Germinal center (tissue), 1 donor: ENCODE measurements around the gene PSMB2.

Experiments
- DNase-seq: peaks from one replicate; pipeline ENCODE4 v3.0.0; 2012; ENCODE audit warnings: mixed read lengths, low spot score

The PSMB2 gene

DNA sequence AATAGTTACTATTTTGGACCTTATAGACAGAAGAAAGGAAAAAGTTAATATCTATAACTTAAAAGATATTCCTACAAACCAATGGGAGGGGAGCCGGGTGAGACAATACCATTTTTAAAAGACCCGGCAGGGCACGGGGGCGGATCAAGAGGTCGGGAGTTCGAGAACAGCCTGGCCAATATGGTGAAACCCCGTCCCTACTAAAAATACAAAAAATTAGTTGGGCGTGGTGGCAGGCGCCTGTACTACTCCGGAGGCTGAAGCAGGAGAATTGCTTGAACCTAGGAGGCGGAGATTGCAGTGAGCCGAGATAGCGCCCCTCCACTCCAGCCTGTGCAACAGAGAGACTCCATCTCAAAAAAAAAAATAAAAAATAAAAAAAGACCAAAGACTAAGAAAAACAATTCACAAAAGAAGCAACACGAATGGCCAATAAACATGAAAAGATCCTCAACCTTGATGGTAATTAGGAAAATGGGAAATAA lies 1.2 kb upstream of the PSMB2 start:
- DNase-seq = no peak

DNA sequence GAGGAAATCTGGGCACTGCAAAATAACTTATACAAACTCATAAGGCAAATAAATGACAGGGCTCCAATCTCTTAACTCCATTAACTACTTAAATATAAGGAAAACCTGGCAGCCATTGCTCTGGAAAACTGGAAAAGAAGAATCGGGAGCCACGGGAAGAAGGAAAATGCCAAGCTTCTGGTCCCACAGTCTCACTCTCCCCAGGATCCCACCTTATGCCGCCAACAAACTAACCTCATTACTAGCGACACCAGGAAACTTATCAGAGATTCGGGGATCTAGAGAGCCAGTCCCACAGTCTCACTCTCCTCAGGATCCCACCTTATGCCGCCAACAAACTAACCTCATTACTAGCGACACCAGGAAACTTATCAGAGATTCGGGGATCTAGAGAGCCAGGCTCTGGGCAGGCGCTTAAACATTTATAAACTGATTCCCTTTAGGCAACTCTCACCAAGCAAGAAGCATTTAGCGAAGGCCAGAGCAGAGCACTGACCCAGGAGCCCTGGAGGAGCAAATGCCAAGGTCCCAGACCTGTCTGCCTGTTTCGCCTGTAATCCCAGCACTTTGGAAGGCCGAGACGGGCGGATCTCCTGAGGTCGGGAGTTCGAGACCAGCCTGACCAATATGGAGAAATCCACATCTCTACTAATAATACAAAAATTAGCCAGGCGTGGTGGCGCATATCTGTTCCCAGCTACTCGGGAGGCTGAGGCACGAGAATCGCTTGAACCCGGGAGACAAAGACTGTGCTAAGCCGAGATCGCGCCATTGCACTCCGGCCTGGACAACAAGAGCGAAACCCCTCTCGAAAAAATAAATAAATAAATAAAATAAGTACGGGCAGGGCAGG lies 720 bp downstream of the PSMB2 start:
- DNase-seq = no peak

DNA sequence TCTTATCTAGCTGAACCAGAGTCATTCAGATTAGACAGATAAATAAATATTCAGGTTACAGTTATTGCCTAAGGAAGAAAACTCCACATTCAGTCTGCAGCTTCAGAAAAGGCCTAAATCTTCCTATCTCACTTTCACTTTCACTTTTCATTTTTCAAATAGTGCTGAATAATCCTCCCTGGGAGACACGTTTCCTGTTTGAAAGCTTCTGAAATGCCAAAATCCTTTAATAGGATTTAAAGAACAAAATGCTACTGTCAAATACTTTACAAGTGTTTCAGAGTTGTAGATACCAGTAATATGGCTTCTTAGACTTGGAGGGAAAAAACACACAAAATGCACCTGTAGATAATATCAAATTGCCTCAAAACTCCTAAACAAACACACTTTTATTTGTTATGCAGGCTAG lies 3.9 kb downstream of the PSMB2 start:
- DNase-seq = peak; percentile 40

DNA sequence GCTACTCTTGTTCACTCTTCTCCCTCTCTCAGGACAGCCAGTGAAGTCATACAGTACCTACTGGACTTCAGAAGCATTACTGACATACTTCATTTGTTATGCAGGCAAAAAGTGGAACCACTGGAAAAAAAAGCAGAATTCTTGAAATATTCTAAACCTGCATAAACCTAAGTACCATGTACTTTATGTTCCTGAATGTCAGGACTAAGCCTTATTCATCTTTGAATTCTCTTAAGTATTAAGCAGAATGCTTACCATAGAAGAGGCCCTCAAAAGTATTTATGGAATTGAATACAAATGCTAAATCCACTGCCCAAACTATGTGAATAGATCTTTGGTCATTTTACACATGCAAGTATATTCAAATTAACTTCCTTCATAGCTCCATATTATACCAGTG lies 7.8 kb downstream of the PSMB2 start:
- no peak for DNase-seq

DNA sequence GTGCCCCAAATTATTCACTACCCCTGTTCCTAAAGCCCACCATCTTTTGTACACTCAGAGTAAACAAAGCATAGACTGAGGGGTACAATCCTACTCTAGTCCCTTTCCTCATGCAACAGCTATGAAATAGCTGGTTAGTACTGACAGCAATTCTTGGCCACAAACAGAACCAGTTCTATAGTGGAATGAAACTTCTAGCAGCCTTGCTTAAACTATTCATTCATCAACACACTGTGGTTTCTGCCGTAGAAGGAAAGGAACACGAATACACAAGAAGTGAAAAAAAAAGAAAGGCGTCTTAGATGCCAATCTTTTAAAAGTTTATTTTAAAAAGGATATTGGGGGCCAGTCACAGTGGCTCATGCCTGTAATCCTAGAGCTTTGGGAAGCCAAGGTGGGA lies 9.9 kb downstream of the PSMB2 start:
- no peak for DNase-seq

DNA sequence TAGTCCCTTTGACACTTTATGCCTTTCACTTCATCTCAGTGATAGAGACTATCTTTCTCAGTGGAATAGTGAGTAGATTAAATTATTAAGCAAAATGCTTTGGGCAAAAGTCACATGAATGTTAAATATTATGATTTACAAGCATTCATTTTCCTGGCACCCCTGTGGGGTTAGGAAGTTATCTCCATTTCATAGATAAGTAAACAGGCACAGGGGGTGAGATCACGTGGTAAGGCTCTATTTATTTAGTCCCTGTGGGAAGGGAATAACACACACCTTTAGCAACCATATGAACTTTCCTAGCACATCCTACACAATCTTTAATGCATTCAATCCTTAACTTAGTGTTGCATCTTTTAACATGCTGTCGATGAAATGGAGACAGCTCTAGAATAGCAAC lies 12.3 kb downstream of the PSMB2 start:
- no peak for DNase-seq

DNA sequence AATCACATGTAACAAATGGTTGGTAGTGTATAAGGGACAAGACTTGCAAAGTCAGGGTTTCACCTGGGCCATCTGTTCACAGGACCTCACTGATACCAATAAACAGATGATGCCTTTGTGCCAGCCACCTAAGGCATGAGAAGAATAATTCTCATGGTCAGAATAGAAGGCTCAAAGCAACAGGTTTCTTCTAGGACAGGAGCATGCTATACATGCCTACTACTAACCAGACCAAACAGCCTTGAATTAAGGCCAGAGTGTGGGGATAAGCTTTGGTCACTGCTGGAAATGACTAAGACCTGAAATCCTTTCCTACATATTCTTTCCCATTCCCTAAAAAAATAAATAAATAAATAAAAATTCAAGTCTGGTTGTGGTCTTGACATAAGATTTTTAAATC lies 17.5 kb downstream of the PSMB2 start:
- DNase-seq = no peak

DNA sequence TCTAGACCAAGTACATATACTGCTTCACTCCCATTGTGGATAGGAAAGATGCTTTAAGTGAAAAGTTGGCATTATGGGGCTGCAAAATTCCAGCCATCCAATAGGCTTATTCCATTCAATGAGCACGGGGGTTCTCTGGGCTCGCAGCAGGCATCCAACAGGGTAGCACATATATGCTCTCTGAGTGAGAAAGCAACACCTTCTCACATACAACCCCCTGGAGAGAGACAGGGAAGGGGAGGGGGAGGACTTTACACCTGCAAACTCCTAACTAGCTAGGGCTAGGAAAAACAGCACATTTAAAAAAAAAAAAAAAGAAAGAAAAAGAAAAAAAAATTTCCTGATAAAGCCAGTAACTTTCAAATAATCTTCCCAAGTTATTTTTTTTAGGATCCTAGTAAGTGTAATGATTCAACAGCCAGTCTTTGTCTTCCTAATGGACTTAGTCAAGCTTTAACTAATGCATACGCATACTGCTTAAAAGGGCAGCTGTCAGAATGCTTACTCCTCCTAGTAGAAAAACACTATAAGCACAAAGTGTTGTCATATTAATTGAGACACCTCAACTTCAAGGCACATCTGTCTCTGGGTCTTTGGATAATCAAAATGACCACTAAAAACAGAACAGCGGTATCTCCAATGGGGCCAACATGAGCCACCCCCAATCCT lies 18.7 kb downstream of the PSMB2 start:
- no peak for DNase-seq

DNA sequence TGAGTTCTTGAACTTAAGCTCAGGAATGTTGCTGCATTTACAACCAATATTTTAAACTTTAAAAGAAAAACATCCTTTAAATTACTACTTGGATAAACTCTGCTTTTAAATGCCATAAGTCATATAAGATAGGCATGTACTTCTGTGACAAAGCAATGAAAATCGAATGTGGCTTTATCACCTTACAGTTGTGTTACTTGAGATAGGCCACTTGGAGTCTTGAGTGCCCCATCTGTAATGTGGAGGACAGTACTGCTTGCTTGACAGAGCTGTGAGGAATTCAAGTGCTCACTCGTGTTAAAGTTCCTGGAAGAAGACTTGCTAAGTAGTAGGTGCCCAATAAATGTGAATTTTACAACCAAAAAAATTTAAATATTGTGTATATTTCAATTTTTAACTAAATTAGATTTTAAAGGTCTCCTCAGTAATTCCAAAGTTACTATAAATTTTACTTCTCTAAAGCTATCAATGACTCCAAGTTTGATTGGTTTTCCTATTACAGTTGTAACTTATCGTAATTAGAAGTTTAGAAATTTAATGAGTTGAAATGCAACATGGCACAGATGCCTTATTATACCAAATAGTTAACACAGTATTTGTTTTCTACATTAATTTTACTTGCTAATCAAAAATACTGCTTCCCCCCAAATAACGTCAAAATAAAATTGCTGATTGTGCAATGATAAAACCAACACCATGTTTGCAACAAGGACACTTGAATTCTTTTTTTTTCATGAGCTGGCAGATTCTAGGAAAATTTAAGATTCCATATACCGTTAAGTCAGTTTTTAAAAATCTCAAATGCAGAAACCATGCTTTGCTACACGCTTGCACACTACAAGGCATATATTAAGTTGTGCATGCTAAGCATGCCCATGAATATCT lies 21.8 kb downstream of the PSMB2 start:
- no peak for DNase-seq

DNA sequence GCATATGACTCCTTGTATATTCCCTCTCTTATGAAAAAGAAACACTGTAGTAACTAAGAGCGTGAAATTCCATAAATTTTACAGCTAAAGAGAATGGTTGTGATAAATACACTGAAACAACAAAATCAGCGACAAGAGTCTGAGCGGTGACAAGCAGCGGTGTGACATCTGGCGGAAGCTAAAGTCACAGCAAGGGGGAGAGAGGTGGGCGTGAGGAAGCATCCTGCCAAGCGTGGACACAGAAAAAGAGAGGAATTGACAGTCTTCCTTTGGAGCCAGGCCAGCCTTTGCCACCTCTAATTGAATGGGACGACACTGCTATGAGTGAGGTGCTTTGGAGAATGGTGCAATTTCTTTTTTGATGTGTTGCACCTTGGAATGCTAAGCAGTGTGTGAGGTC lies 25.9 kb downstream of the PSMB2 start:
- no peak for DNase-seq

DNA sequence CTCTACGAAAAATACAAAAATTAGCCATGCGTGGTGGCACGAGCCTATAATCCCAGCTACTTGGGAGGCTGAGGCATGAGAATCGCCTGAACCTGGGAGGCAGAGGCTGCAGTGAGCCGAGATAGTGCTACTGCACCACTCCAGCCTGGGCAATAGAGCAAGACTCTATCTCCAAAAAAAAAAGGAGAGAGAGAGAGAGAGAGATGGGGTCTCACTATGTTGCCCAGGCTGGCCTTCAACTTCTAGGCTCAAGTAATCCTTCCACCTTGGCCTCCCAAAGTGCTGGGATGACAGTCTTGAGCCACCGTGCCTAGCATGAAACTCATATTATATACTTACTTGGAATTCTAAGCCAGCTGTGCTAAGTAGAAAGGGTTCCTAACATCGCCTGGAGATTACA lies 29.7 kb downstream of the PSMB2 start:
- no peak for DNase-seq

DNA sequence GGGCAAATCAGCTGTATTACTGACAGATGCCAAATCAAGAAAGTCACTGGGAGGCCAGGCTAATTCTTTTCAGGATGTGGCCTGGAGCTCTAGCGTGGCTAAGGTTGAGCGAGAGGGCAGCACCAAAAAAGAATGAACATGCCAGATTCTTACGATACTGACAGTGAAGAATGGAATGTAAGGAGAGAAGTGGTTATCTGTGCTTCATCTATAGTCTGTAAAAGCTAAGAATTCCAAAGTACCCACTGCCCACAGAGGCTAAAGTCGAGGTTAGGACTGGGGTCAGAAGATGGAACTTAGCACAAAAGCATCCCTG lies 35.5 kb downstream of the PSMB2 start:
- no peak for DNase-seq

DNA sequence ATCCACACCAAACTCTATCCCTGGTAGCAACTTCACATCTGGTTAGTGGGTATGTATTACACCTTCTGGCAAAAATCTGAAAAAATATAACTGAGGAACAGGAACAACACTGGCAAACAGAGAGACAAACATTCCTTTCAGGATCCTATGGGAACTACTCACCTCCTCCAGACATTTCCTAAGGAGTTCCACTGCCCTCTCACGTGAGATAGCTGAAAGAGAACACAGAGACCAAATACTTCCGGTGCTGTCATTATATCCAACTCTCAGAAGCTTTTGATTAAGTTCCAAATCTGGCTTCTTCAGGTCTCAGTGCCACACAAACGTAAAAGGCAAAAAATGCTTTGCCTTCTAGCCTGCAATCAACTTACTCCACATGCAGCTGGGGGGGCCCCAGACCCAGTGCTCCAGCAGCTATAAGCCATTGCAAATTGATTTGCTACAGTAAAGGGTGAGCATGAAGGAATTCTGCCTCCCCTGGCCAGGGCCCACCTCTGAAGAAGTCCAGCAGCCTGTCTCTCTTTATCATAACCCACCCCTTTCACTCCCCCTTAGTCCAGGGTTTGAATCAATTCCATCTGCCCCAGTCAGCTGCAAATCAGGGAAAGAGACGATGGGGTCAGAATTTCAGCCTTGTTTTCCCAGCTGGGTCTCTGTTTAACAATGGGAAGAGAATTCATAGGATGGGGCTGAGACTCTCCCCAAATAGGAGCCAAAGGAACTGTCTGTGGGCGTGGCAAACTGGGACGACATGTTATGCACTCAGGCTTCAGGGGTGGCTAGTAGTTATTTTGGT lies 36.1 kb downstream of the PSMB2 start:
- no peak for DNase-seq

DNA sequence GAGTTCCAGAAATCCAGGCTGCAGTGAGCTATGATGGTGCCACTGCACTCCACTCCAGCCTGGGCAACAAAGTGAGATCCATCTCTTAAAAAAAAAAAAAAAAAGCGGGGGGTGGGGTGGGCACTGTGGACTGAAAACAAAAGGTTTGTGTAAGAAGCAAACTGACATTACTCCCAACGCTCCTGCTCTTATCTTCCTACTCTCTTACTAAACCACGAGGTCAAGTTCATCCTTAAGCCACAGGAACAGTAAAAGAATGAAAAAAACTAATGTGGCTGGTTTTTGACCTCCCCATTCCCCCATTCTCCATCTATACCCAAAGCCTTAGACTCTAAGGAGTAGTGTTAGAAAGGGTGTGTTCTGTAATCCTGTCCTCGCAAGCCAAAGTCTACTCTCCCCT lies 37.4 kb downstream of the PSMB2 start:
- no peak for DNase-seq

DNA sequence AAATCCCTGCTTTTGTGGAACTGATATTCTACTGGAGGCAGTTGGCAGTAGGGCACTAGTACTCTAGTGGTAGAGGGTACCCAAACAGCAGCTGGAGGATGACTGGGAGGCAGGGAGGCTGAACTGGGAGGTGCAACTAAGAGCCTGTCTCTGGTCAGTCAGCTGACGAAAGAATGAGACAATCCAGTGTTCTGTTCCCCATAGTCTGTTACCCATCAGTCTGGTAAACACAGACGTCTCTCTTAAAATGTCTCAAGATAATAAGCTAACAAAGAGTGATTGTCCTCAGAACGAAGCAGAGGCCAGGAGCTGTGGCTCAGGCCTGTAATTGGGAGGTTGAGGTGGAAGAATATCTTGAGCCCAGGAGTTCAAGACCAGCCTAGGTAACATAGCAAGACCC lies 37.9 kb downstream of the PSMB2 start:
- DNase-seq = no peak

DNA sequence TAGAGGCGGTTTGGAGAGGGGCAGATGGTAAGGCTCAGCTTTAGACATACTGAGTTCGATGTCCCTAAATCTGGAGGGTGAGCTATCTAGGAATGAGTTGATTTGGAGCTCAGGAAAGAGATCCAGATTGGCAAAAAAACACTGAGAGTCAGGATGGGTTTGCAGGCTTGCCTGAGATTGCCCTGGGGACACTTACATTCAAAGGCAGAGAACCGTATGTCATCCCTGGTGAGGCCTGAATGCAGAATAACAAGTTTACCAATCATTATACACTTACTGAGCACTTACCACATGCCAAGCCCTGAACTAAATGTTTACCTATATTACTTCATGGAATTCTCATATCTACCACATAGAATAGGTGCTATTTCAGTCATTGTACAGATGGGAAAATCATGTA lies 40.7 kb downstream of the PSMB2 start:
- DNase-seq = no peak

DNA sequence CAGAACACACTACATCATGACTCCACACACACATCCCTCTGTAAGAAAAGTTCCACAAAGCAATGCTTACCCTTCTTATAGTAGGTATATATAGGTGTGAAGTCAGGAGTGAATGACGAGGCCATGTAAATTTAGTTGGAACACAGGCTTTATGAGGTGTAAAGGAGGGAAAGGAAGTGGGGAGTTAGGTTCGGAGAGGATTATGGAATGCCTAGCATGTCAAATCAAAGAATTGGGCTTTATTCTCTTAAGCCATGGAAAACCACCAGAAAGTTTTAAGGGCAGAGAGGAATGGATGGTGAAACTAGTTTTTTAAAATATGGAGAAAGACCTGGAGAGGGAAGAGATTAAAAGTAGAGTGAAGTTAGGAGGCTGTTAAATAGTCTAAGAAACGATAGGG lies 41.9 kb downstream of the PSMB2 start:
- DNase-seq = no peak

DNA sequence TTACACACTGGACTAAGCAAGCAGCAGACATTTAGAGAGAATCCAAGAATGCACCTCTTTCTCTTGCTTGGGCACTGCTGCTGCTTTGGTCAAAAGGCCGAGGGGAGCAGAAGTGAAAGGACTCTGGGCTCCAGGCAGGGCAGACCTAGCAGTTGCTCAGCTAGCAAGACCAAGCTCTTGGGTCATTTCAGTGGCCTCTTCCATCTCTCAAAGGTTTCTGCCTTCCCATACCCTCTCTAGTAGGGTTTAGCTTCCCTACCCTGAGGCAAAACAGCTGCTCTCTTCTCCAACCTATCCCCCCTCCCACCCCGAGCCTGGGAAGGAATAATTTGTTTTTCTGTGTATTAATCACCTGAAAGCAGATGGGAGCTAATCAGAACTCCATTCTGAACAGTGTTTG lies 42.4 kb downstream of the PSMB2 start:
- no peak for DNase-seq

DNA sequence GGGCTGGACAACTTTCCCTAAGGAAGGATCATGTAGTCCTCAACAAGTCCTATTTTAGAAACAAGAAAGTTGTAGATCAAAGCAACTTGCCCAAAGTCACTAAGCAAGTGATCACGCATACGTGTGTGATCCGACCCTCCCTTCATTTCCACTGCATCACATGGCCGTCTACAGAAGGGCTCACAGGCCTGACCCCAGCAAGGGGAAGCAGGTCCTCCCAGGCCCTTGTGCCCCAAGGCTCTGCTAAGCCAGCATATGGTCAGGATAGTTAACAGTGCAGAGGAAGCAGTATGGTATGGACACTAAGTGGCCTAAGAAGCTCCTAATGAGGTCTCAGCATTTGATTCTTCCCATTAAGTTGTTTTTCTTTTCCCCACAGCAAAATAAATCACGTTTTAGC lies 43.5 kb downstream of the PSMB2 start:
- no peak for DNase-seq

DNA sequence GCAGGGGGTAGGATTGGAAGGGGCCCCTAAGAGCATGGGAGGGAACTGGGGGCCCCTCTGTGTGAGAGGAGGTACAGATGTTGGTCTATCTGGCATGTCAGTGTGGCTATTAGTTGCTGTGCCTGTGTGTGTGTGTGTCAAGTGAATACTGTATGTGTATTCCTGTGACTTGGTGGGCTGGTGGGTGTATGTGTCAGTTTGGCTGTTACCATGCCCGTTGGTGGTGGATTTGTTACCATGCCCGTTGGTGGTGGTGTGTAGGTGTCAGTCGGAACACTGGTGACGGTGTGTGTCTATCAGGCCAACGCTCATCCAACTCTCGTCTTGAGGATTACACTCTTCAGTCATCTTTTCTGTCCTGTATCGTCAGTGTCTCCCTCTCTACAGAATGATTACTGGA lies 45.6 kb downstream of the PSMB2 start:
- no peak for DNase-seq

DNA sequence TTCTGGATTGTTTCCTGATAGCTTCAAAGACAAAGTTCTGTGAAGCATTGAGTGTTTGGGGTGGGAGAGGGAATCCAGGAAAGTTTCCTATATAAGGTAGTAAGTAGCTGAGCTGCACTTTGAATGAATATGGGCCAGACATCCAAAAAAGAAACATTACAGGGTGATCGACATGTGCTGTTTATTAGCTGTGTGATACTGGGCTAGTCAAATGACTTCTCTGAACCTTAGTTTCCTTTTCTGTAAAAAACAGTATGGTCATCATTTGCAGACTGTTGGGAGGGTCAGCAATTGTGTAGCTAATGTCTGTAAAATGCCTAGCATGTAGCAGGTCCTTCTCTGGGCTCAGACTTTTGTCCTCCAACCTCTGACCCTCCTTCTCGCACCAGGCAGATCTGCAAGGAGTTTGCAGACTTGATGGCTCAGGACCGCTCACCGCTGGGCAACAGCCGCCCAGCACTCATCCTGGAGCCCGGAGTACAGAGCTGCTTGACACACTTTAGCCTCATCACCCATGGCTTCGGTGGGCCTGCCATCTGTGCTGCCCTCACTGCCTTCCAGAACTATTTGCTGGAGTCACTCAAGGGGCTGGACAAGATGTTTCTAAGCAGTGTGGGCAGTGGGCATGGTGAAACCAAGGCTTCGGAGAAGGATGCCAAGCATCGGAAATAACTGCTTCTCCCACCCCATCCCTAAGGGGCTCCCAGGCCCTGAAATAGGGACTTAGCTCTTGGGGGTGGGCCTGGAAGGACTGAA lies 47.1 kb downstream of the PSMB2 start:
- DNase-seq = no peak
